ENCODE data around the gene XK. TPM values are rescaled to one million over a fixed set of nuclear protein-coding genes. Genes with fewer than 3 reads are reported as not detected.

XK gene
- total and polyA plus RNA-seq, 10 of the 15 experiments (the other 5 are each of a cell fraction or from before 2014, with no cell fraction given), result not detected

- TF ChIP-seq SRF (IDR thresholded peaks at IDR 0.05; ENCODE audit: low read depth in 2 of 2, low read length in 2 of 2), result no peak
- no peak for TF ChIP-seq KLF5 (IDR thresholded peaks at IDR 0.05; ENCODE audit: partially characterized antibody)
- no peak for TF ChIP-seq EP300 (IDR thresholded peaks at IDR 0.05; ENCODE audit: borderline replicate concordance in 1 of 2, control insufficient read depth in 1 of 2, low read depth in 2 of 2, low read length in 2 of 2)
- no peak for TF ChIP-seq CHD4 (IDR thresholded peaks at IDR 0.05)
- no peak for TF ChIP-seq ATF2 (IDR thresholded peaks at IDR 0.05; ENCODE audit: low read length)
- no peak; the same call in 1 of the 2 replicates for TF ChIP-seq MTA3 (IDR thresholded peaks at IDR 0.05; ENCODE audit: borderline replicate concordance, low read length)
- no peak for TF ChIP-seq PRDM15 (CRISPR knock-in tag; IDR thresholded peaks at IDR 0.05)
Measured at GRCh38 chrX:37745835-37746217, 60.2 kb downstream of the XK start (continued).
